Lung (tissue), 16 donors: ENCODE measurements around the gene CHTF8. TPM values are rescaled to one million over a fixed set of nuclear protein-coding genes. Genes with fewer than 3 reads are reported as not detected.

Source experiments
- ATAC-seq: fragments of 200-7000 bp; cut with Tn5 transposase; one replicate; pipeline ENCODE4 v1.9.1; 2020; ENCODE audit warnings: moderate number of reproducible peaks; ENCODE audit not compliant: insufficient read depth, low FRiP score
- DNase-seq, 3 donors: peaks; one replicate each; pipeline ENCODE4 v3.0.0-alpha.2; 2013 to 2017
- H3K27ac ChIP-seq, 2 donors: one replicate each; pipeline ENCODE4 v1.5.1; 2013; ENCODE audit warnings: mild to moderate bottlenecking in 2 of 2, moderate library complexity in 2 of 2, control low read depth in 1 of 2, inconsistent platforms in 1 of 2, low read depth in 1 of 2, low read length in 1 of 2
- H3K27me3 ChIP-seq, 3 donors: one replicate each; pipeline ENCODE4 v1.5.1; 2013; ENCODE audit warnings: low read length in 2 of 3; ENCODE audit not compliant: control insufficient read depth in 3 of 3, insufficient read depth in 3 of 3
- H3K36me3 ChIP-seq, 4 donors: one replicate each; pipeline ENCODE4 v1.5.1; 2013; ENCODE audit warnings: low read length in 4 of 4, mild to moderate bottlenecking in 1 of 4, moderate library complexity in 1 of 4; ENCODE audit not compliant: control insufficient read depth in 4 of 4, insufficient read depth in 4 of 4
- H3K4me1 ChIP-seq, 5 donors: one replicate each; pipeline ENCODE4 v1.5.1; 2013; ENCODE audit warnings: low read length in 5 of 5, mild to moderate bottlenecking in 2 of 5, moderate library complexity in 1 of 5; ENCODE audit not compliant: control insufficient read depth in 5 of 5, insufficient read depth in 5 of 5
- H3K4me3 ChIP-seq: one replicate; pipeline ENCODE4 v1.5.1; 2013; ENCODE audit warnings: mild to moderate bottlenecking, control low read depth, moderate library complexity
- H3K9ac ChIP-seq, 2 donors: one replicate each; pipeline ENCODE4 v1.5.1; 2013; ENCODE audit warnings: low read length in 2 of 2, control low read depth in 1 of 2; ENCODE audit not compliant: insufficient read depth in 1 of 2
- H3K9me3 ChIP-seq, 4 donors: one replicate each; pipeline ENCODE4 v1.5.1; 2013; ENCODE audit warnings: low read length in 3 of 4, mild to moderate bottlenecking in 1 of 4, moderate library complexity in 1 of 4; ENCODE audit not compliant: control insufficient read depth in 4 of 4, insufficient read depth in 3 of 4
- CTCF ChIP-seq: IDR thresholded peaks from 2 replicates; pipeline ENCODE4 v1.5.1; 2012; ENCODE audit warnings: mild to moderate bottlenecking; ENCODE audit errors: control extremely low read depth, extremely low read depth
- WGBS, 2 donors: extraction: QIAGEN DNeasy Blood & Tissue Kit; methylation state at CpG; one replicate each; pipeline ENCODE4 v1.1.7; 2013; 5-methylcytosine and 5-hydroxymethylcytosine counted together
- long read RNA-seq, 5 donors: transcript quantifications; one replicate each; lab custom pipeline, GENCODE V29; 2026
- polyA plus RNA-seq, 2 donors: library from polyadenylated mRNA; stranded (reverse); fragments of 200-250 nt; gene quantifications; one replicate each; pipeline ENCODE4 v1.2.1, GENCODE V29; 2013
- total RNA-seq, 2 donors: library from RNA; depleted of rRNA in 1 of 2; stranded (reverse); fragments of >200 nt in 1 of 2; gene quantifications; one replicate each; pipeline ENCODE4 v1.2.1, GENCODE V29; 2014 to 2021
- donor health status: control.
- donor health status: control.
- donor health status: Bipolar disorder and iron deficiency.
- donor health status: healthy.
- donor health status: DM: yes; HTN: yes; CAD: no.

CHTF8 gene
- total RNA-seq (100 to 1,000 TPM in 1 of 2 donors, 10 to 100 TPM in 1; 92.5 to 101 TPM), polyA plus RNA-seq (10 to 100 TPM; 26.0 to 70.5 TPM)
- long read RNA-seq, donor 1, transcript CHTF8-203 (4 exons, 2,903 nt): minor isoform, 16 of 92 reads
- long read RNA-seq, donor 1, transcript CHTF8-205 (3 exons, 856 nt): minor isoform, 13 of 92 reads
- long read RNA-seq, donor 1, transcript CHTF8-201 (1 exons, 2,561 nt): major isoform, 51 of 92 reads
- long read RNA-seq, donor 1, transcript CHTF8-202 (4 exons, 1,073 nt): minor isoform, 6 of 92 reads
- long read RNA-seq, donor 1, partial matches to known transcripts: 5 of 92 reads
- long read RNA-seq, donor 1, other reads (novel, unspliced or antisense): 0 of 92 reads
- long read RNA-seq, donor 2, transcript CHTF8-205 (3 exons, 856 nt): minor isoform, 5 of 52 reads
- long read RNA-seq, donor 2, transcript CHTF8-201 (1 exons, 2,561 nt): major isoform, 40 of 52 reads
- long read RNA-seq, donor 2, partial matches to known transcripts: 0 of 52 reads
- long read RNA-seq, donor 2, other reads (novel, unspliced or antisense): 0 of 52 reads
- long read RNA-seq, donor 3, transcript CHTF8-205 (3 exons, 856 nt): minor isoform, 7 of 44 reads
- long read RNA-seq, donor 3, transcript CHTF8-201 (1 exons, 2,561 nt): major isoform, 25 of 44 reads
- long read RNA-seq, donor 3, transcript CHTF8-203 (4 exons, 2,903 nt): minor isoform, 6 of 44 reads
- long read RNA-seq, donor 3, partial matches to known transcripts: 0 of 44 reads
- long read RNA-seq, donor 3, other reads (novel, unspliced or antisense): 0 of 44 reads
- long read RNA-seq, donor 4, transcript CHTF8-201 (1 exons, 2,561 nt): major isoform, 43 of 79 reads
- long read RNA-seq, donor 4, transcript CHTF8-205 (3 exons, 856 nt): minor isoform, 10 of 79 reads
- long read RNA-seq, donor 4, partial matches to known transcripts: 19 of 79 reads
- long read RNA-seq, donor 4, other reads (novel, unspliced or antisense): 0 of 79 reads
- long read RNA-seq, donor 5, transcript CHTF8-205 (3 exons, 856 nt): minor isoform, 12 of 135 reads
- long read RNA-seq, donor 5, transcript CHTF8-202 (4 exons, 1,073 nt): minor isoform, 5 of 135 reads
- long read RNA-seq, donor 5, transcript CHTF8-201 (1 exons, 2,561 nt): major isoform, 71 of 135 reads
- long read RNA-seq, donor 5, transcript CHTF8-203 (4 exons, 2,903 nt): minor isoform, 19 of 135 reads
- long read RNA-seq, donor 5, partial matches to known transcripts: 15 of 135 reads
- long read RNA-seq, donor 5, other reads (novel, unspliced or antisense): 6 of 135 reads

- Histone ChIP-seq H3K36me3 (peaks cover 0 to 15% (median 7%) of the 10 kb centered on the region in 4 donors), H3K27me3 (no peaks in the 10 kb centered on the region), H3K4me3 (peak within 1 kb of the TSS; percentile 100), H3K9ac (peak within 1 kb of the TSS; percentile 87 to 93), H3K9me3 (no peaks in the 10 kb centered on the region), H3K27ac (peak within 1 kb of the TSS; percentile 87 to 99), H3K4me1 (peaks cover 4 to 23% (median 11%) of the 10 kb centered on the region in 5 donors)
- DNase-seq (peak; percentile 84 to 89 (median 87)), ATAC-seq (peak; percentile 94)
- 0 to 1% methylated on average over 64 to 78 of the region's 78 CpGs for WGBS, 2 donors
- TF ChIP-seq CTCF: no peak
These were observed at the start of gene CHTF8, which contains the start of gene UTP4 for GRCh38 chr16:69132424-69133252. CHTF8 (minus strand) TSS chr16:69132588; CDS start chr16:69121458, 11,130 bp downstream. UTP4 (plus strand) TSS chr16:69132649; CDS start chr16:69133460, 811 bp downstream.

DNA sequence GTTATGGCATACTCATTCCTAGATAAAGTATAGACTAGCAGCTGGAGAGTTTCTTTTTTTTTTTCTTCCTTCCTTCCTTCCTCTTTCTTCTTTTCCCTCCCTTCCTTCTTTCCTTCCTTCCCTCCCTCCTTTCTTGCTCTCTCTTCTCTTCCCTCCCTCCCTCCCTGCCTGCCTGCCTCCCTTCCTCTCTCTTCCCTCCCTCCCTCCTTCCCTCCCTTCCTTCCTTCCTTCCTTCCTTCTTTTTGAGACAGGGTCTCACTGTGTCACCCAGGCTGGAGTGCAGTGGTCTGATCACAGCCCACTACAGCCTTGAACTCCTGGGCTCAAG is 47.6 kb upstream of the CHTF8 start:
- H3K9ac ChIP-seq: no peak overlapping the region
- no peaks in the 10 kb centered on the region for H3K27me3 ChIP-seq
- H3K9me3 ChIP-seq: peaks cover 0 to 2% (median 0%) of the 10 kb centered on the region in 4 donors
- H3K27ac ChIP-seq: peak overlapping the region; percentile 26
- H3K36me3 ChIP-seq: no peaks in the 10 kb centered on the region
- peaks cover 0 to 15% (median 11%) of the 10 kb centered on the region in 5 donors for H3K4me1 ChIP-seq
- no peak for ATAC-seq
- no peak overlapping the region for H3K4me3 ChIP-seq
- no peak for DNase-seq
- TF ChIP-seq CTCF: no peak

DNA sequence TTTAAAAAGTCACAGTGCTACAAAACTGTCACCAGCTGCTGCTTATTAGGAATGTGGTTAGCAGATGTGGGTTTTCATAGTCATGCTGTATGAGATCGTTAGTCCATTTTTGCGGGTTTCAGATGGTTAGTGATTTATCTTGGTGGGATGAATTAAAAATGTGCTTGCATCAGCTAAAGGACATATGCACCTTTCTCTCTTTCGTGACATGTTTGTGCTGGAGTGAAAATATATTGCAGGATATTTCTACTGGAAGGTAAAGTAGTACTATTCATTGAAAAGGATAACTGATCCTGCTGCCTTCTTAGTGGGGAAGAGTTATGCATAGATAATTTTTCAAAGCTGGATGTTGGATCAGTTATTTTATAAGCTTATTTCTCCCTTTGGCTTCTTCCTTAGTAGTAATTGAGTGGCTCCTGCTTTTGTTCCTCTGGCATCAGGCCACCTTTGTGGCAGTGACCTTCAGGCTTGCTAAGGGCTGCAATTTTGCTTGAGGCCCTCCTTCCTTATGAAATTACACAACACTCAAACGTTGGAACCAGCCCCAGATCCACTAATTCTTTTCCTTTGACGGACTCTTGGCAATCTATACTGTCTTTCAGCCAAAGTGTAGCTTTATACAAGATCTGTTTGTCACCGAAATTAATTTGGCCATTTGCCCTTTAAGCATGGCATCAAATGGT is 47.1 kb upstream of the CHTF8 start:
- peak; percentile 66 for ATAC-seq
- TF ChIP-seq CTCF: no peak

More for the DNA sequence above, 47.1 kb upstream of the CHTF8 start:
- Histone ChIP-seq H3K9me3 (peaks cover 0 to 2% (median 0%) of the 10 kb centered on the region in 4 donors), H3K27ac (peak overlapping the region in 1 of 2 donors; percentile 26), H3K4me3 (no peak overlapping the region), H3K4me1 (peaks cover 0 to 15% (median 11%) of the 10 kb centered on the region in 5 donors), H3K9ac (no peak overlapping the region), H3K36me3 (no peaks in the 10 kb centered on the region), H3K27me3 (no peaks in the 10 kb centered on the region)
- peak; percentile 89 to 99 (median 98) for DNase-seq
- WGBS, 2 donors: 15 to 28% methylated on average over 6 of the region's 6 CpGs
